Vagina (tissue), 2 donors: ENCODE data around the gene MED12L.

Experiments used
- CTCF ChIP-seq, 3 experiments: fragments of 450-650 bp in 2 of 3; fragments of 200-600 bp in 1 of 3; sonication (generic) in 1 of 3; IDR thresholded peaks; one replicate each; pipeline ENCODE4 v1.5.1; 2017 to 2019; ENCODE audit warnings: antibody characterized with exemption in 3 of 3, mild to moderate bottlenecking in 2 of 3, moderate library complexity in 2 of 3
- POLR2AphosphoS5 ChIP-seq, 2 donors: sonication (generic); formaldehyde crosslinking; IDR thresholded peaks; one replicate each; pipeline ENCODE4 v1.9.0; 2017; ENCODE audit warnings: antibody characterized with exemption in 2 of 2, mild to moderate bottlenecking in 2 of 2, low read depth in 1 of 2; ENCODE audit not compliant: insufficient read depth in 1 of 2

DNA sequence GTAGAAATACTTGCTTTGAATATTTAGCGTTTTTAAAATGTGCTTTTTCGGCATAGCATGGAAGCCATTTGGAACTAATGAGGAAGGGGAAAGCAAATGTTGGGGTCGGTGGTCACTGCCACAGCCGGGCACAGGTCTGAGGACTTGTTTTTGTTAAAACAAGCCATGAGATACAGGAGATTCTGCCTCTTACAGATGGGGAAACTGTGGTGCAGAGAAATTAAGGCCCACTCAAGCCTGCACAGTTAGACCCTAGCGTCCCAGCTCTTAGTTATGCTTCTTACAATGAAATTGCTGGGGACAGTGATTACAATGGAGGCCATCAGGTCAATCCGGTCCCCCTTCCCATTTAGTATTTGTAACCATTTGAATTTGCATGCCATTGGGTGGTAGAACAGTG lies 120.0 kb downstream of the MED12L start:
- TF ChIP-seq CTCF (IDR thresholded peaks at IDR 0.05) = no peak
- TF ChIP-seq POLR2AphosphoS5 (IDR thresholded peaks at IDR 0.05; ENCODE audit: insufficient read depth in 1 of 2, low read depth in 1 of 2) = no peak
